OCI-LY3 (cell line): ENCODE data around the gene LYPD3.

Experiments
- EZH2phosphoT487 ChIP-seq: fragments of 200-600 bp; shearing (Covaris generic); IDR thresholded peaks from 2 replicates; pipeline ENCODE4 v1.6.1; 2018; ENCODE audit warnings: antibody characterized with exemption, mixed run types, low read depth
- TF ChIP-seq, protein P1 (sequence below): fragments of 200-600, 300-600 bp; sonication (generic); IDR thresholded peaks from 2 replicates; pipeline ENCODE4 v1.5.1; 2014; ENCODE audit warnings: antibody characterized with exemption, low read length, low read depth

DNA sequence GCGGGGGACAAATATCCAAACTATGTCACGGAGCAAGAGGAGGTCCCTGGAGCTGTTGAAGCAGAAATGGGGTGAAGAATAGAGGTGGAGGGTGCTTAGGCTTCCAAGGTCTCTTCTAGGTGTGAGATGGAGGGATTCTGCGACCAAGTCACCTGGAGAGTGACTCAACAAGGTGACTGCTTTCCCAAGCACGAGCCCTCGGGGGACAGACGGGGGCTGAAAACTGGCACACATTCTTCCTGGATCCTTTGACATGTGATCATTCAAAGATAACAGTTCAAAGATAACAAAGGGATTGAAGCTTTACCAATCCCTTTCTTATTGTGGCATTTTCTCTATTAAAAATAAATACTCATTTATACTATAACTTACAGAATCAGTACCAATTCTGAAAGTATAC lies 53.0 kb downstream of the LYPD3 start:
- TF ChIP-seq, protein P1, sequence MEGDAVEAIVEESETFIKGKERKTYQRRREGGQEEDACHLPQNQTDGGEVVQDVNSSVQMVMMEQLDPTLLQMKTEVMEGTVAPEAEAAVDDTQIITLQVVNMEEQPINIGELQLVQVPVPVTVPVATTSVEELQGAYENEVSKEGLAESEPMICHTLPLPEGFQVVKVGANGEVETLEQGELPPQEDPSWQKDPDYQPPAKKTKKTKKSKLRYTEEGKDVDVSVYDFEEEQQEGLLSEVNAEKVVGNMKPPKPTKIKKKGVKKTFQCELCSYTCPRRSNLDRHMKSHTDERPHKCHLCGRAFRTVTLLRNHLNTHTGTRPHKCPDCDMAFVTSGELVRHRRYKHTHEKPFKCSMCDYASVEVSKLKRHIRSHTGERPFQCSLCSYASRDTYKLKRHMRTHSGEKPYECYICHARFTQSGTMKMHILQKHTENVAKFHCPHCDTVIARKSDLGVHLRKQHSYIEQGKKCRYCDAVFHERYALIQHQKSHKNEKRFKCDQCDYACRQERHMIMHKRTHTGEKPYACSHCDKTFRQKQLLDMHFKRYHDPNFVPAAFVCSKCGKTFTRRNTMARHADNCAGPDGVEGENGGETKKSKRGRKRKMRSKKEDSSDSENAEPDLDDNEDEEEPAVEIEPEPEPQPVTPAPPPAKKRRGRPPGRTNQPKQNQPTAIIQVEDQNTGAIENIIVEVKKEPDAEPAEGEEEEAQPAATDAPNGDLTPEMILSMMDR = no peak
- TF ChIP-seq EZH2phosphoT487 = no peak
